ENCODE data around the gene CCDC187. TPM values are rescaled to one million over a fixed set of nuclear protein-coding genes. Genes with fewer than 3 reads are reported as not detected.

The CCDC187 gene
- total RNA-seq, 4 donors from 2014 or later = 0.20 TPM; not detected in 3

- Histone ChIP-seq H3K36me3 (no peaks in the 10 kb centered on the region), H3K27me3 (no peaks in the 10 kb centered on the region), H3K4me3 (no peak overlapping the region), H3K27ac (no peak overlapping the region), H3K9me3 (no peaks in the 10 kb centered on the region), H3K4me1 (peaks cover 0 to 2% (median 0%) of the 10 kb centered on the region in 4 donors)
- TF ChIP-seq EP300 (IDR thresholded peaks at IDR 0.05) = no peak
- no peak for TF ChIP-seq POLR2A (IDR thresholded peaks at IDR 0.05)
- no peak for TF ChIP-seq CTCF (IDR thresholded peaks at IDR 0.05)
- no peak for DNase-seq (ENCODE audit: low spot score in 2 of 2)
- 56 to 72% methylated on average over 20 to 21 of the region's 28 CpGs for WGBS, 2 donors
Measured at GRCh38 chr9:136261686-136262430, 42.0 kb downstream of the CCDC187 start.

- WGBS, 2 donors = 71 to 75% methylated on average over 20 of the region's 20 CpGs
- no peak overlapping the region for H3K27ac ChIP-seq
- DNase-seq (ENCODE audit: low spot score in 2 of 2) = no peak
- H3K27me3 ChIP-seq = peaks cover 0 to under 1% of the 10 kb centered on the region in 2 donors
- no peaks in the 10 kb centered on the region for H3K36me3 ChIP-seq
- no peaks in the 10 kb centered on the region for H3K4me1 ChIP-seq
- TF ChIP-seq POLR2A (IDR thresholded peaks at IDR 0.05) = no peak
- no peak for TF ChIP-seq EP300 (IDR thresholded peaks at IDR 0.05)
- TF ChIP-seq CTCF (IDR thresholded peaks at IDR 0.05) = no peak
- H3K4me3 ChIP-seq = no peak overlapping the region
- no peaks in the 10 kb centered on the region for H3K9me3 ChIP-seq
Measured at GRCh38 chr9:136260936-136261472, 42.9 kb downstream of the CCDC187 start.

- H3K27ac ChIP-seq = no peak overlapping the region
- H3K9me3 ChIP-seq = no peaks in the 10 kb centered on the region
- no peak overlapping the region for H3K4me3 ChIP-seq
- H3K27me3 ChIP-seq = peaks cover 0 to 6% of the 10 kb centered on the region in 2 donors
- TF ChIP-seq EP300 (IDR thresholded peaks at IDR 0.05) = no peak
- no peak for TF ChIP-seq POLR2A (IDR thresholded peaks at IDR 0.05)
- TF ChIP-seq CTCF (IDR thresholded peaks at IDR 0.05) = no peak
- DNase-seq (ENCODE audit: low spot score in 2 of 2) = no peak
- WGBS, 2 donors = 89 to 92% methylated on average over 9 to 10 of the region's 10 CpGs
- peaks cover 0 to 3% (median 0%) of the 10 kb centered on the region in 4 donors for H3K4me1 ChIP-seq
- H3K36me3 ChIP-seq = no peaks in the 10 kb centered on the region
Measured at GRCh38 chr9:136260521-136260920, 43.4 kb downstream of the CCDC187 start.

GRCh38 chr9:136259836-136260235, 44.1 kb downstream of the CCDC187 start:
- H3K27me3 ChIP-seq = peaks cover 0 to 11% of the 10 kb centered on the region in 2 donors

More at GRCh38 chr9:136259836-136260235, 44.1 kb downstream of the CCDC187 start:
- no peak overlapping the region for H3K4me3 ChIP-seq
- H3K36me3 ChIP-seq = no peaks in the 10 kb centered on the region
- peaks cover 0 to 10% (median 3%) of the 10 kb centered on the region in 4 donors for H3K4me1 ChIP-seq
- TF ChIP-seq POLR2A (IDR thresholded peaks at IDR 0.05) = no peak
- no peak for TF ChIP-seq EP300 (IDR thresholded peaks at IDR 0.05)
- no peak for TF ChIP-seq CTCF (IDR thresholded peaks at IDR 0.05)
- H3K9me3 ChIP-seq = no peaks in the 10 kb centered on the region
- no peak overlapping the region for H3K27ac ChIP-seq
- no peak for DNase-seq (ENCODE audit: low spot score in 2 of 2)
- whole genome bisulfite sequencing, 2 donors = 84 to 96% methylated on average over 4 to 15 of the region's 17 CpGs

Measured in tibial nerve (tissue), 4 donors.